Measurements from ENCODE around the gene ATIC.

ATIC gene

DNA sequence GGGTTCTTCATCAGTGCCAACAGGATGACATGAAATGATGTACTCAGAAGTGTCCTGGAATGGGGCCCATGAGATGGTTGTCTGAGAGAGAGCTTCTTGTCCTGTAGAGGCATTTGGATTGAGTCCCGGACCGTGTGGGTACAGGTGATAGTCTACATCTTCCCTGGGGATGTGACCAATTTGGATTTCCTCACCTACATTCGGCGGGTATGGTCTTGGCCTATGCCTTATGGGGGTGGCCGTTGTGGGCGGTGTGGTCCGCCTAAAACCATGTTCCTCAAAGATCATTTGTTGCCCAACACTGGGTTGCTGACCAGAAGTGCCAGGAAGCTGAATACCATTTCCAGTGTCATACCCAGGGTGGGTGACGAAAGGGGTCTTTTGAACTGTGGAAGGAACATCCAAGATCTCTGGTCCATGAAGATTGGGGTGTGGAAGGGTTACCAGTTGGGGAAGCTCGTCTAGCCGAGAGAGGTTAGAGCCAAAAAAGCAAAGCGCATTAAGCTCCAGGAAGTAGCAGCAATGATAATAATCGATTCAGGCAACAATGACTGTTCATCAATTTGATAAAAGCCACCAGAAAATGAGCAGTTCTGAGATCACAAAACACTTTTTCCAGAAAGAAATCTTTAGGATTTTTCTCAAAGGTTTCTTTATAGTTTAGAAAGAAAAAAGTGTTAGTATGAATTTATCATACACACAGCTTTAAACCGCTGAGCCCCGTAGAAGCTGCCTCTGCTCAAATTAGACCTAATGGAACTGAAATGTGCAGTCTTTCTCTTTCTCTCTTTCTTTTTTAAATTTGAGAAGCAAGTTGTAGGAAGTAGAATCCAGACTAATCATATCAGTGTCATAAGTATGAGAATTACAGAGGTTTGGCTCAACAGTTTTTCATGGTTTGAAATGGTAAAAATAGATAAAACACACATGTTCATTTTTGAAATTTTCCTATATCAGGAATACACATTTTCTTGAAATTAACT is 60.3 kb downstream of the ATIC start:
- no peak for DNase-seq (ENCODE audit: low read depth, low spot score)
- H3K27ac ChIP-seq: no peak overlapping the region

DNA sequence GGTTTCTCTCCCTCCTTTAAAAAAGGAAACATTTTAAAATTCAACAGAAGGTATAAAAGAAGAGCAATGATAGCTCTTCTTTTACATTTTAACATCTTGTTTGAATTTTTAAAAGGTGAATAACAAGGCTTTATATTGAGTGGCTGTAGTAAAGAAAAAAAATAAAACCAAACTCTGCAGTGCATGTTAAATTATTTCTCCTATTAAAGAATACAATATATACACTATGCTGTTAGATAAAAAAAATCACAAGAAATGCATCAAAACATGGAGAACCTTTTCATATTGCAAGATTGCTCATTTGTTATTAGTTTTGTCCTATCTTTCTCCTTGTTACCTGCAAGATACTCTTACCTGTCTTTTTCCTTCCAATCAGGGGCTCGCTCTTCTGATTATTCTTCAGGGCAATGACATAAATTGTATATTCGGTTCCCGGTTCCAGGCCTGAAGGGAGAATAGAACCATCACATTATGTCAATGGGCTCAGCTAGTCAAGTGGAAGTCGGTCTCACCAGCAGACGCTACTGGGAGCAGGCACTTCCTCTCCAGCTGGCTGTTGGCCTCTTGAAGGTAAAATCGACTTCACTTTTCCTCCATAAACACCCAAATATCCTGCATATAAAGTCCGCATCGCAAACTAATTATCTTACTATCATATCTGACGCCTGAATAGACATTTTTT is 61.2 kb downstream of the ATIC start:
- DNase-seq (ENCODE audit: low read depth, low spot score): no peak
- no peak overlapping the region for H3K27ac ChIP-seq

DNA sequence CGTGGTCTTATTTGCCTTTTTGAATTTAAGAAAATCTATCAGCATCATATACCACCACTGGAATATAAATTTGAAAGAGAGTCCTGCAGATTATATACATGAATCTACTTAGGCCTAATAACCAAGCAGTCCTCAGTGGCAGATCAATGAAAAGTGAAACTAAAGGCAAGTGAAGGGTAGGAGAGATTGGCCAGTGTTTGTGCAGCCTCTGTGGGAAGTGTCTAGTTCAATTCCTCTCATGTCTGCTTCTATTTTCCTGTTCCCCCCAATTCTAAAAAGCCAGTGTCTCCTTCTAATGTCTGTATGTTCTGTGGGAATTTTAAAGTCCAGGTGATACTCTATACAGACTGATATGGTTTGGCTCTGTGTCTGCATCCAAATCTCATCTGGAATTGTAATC is 62.1 kb downstream of the ATIC start:
- DNase-seq (ENCODE audit: low read depth, low spot score): no peak
- H3K27ac ChIP-seq: no peak overlapping the region

DNA sequence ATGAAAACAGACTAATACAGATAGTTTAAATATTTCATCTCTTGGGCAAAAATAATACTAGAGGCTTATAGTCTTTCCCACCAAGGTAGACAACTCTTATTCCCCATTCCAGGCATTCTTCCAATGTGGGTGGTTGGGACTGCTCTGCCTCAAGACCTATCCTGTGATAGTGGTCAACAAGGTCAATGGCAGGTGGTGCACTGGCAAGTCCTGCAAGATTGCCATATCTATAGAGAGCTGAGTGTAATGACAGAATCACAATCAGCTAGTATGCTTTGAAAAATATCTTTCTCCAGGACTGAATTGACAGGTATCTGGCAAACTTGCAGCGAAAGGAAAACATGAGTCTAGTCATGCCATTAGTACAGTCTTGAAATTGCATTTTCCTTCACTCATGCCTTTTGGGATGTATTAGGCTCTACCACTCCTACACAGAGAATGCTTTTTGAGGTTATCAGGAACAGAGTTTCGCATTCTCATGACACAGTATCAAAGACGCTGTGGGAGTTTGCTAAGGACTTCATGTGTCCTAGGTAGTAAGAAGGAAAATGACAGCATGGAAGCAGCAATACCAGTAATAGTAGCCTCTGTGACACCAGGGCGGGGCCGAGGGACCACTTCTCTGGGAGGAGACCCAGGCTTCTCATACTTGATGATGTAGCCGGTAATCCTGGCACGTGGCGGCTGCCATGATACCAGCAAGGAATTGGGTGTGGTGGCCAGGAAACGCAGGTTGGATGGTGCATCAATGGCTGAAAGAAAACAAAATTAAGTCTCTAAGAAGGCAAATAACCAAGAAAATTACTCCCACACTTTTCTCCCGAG is 63.0 kb downstream of the ATIC start:
- DNase-seq (ENCODE audit: low read depth, low spot score): no peak
- H3K27ac ChIP-seq: no peak overlapping the region

DNA sequence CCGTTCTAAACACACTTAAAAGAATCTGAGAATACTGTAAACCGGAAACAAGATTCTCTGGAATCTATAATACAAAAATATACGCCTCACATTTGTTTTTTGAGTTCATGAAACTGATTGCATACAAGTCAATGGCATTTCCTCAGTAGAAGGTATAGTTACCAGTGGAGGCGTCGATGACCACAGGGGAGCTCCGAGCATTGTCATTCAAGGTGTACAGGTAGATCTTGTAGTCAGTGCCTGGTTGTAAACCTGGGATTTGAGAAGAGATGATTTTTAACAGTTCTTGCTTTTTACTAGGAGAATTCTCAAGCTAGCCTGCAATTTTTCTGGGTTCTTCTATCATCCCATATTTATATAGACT is 63.6 kb downstream of the ATIC start:
- no peak for DNase-seq (ENCODE audit: low read depth, low spot score)
- no peak overlapping the region for H3K27ac ChIP-seq

DNA sequence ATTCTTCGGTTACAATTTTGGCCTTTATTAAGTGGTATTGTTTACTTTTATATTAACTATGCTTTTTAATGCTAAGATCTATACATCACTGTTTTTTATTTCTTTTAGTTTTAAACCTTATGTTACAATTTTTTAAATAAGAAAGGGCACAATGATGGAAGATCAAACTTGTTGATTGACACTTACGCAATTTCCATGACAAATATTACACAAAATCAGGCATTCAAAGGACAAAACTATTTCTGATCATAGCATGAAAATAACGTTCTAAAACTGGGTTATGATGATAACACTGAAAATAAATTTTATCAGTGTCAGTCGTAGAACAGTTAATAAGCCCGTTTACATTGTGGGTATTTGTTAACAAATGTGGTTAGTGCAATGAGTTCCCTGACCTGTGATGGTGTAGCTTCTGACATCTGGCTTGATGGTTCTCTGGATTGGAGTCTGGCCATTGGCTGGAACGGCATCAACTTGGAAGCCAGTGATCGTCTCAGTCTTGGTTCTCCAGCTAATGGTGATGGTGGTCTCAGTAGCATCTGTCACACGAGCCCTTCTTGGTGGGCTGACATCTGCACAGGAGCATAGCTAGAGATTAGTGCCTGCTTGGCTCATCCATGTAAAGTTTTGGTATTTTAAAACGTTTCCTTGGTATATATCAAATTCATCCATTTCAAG is 64.4 kb downstream of the ATIC start:
- no peak overlapping the region for H3K27ac ChIP-seq

DNA sequence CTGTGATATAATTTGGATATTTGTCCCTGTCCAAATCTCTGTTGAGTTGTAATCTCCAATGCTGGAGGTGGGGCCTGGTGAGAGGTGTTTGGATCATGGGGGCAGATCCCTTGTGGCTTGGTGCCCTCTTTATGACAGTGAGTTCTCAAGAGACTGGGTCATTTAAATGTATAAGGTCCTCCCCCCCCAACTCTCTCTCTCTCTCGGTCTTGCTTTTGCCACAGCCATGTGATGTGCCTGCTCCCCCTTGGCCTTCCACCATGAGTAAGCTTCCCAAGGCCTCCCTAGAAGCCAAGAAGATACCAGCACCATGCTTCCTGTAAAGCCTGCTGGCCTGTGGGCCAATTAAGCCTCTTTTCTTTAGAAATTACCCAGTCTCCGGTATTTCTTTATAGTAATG is 65.4 kb downstream of the ATIC start:
- DNase-seq (ENCODE audit: low read depth, low spot score): no peak
- no peak overlapping the region for H3K27ac ChIP-seq

More for the DNA sequence above, 64.4 kb downstream of the ATIC start:
- DNase-seq (ENCODE audit: low read depth, low spot score): no peak

DNA sequence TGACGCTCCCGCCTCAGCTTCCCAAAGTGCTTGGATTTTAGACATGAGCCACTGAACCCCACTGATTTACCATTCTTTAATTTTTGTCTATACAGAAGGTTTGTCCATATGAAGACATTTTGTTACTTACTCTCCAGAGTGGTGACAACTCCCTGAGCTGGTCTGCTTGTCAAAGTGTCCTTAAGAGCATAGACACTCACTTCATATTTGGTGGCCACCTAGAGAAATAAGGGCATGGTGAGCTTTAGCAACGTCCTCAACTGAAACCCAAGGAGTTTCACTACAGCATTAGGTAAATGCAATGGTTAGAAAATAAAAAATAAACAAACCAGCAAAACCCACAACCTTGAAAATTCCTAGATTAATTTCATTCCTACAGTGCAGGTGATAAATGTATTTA is 66.2 kb downstream of the ATIC start:
- no peak for DNase-seq (ENCODE audit: low read depth, low spot score)
- H3K27ac ChIP-seq: no peak overlapping the region

DNA sequence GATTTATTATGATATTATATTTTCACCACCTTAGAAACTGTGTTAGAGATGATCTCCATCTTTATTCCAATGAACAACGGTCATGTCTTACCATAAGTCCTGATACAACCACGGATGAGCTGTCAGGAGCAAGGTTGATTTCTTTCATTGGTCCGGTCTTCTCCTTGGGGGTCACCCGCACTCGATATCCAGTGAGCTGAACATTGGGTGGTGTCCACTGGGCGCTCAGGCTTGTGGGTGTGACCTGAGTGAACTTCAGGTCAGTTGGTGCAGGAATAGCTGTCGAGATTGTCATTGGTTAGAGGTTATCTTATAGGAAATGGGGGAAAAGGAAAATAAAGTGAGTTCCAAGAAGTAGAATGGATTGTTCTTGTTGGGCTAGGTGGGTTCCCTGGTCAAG is 67.2 kb downstream of the ATIC start:
- no peak overlapping the region for H3K27ac ChIP-seq
- no peak for DNase-seq (ENCODE audit: low read depth, low spot score)

DNA sequence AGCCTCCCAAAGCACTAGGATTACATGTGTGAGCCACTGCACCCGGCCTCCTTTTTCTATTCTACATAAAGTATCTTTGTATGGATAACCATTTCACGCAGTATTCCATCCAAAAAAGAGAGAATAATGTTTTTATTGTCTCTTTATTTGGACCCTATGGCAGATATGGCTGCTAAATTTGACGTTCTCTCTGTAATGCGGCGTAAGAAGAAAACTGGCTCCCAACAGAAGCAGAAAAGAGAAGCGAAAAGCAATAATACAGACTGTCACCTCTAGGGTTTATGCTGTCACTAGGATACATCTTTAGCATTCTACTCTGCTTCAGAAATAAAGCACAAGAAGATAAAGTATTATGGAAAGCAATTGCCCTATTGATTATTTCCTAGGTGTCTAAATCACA is 68.1 kb downstream of the ATIC start:
- H3K27ac ChIP-seq: no peak overlapping the region

DNA sequence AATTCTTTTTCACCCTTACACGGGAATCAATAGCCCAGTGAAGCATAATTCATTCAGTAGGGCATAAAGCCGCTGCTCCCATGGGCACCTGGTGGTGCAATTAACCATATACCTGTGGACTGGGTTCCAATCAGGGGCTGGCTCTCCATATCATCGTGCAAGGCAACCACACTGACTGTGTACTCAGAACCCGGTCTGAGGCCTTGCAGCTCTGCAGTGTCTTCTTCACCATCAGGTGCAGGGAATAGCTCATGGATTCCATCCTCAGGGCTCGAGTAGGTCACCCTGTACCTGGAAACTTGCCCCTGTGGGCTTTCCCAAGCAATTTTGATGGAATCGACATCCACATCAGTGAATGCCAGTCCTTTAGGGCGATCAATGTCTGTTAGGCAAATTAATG is 68.8 kb downstream of the ATIC start:
- no peak for DNase-seq (ENCODE audit: low read depth, low spot score)
- no peak overlapping the region for H3K27ac ChIP-seq

More for the DNA sequence above, 68.1 kb downstream of the ATIC start:
- DNase-seq (ENCODE audit: low read depth, low spot score): no peak

DNA sequence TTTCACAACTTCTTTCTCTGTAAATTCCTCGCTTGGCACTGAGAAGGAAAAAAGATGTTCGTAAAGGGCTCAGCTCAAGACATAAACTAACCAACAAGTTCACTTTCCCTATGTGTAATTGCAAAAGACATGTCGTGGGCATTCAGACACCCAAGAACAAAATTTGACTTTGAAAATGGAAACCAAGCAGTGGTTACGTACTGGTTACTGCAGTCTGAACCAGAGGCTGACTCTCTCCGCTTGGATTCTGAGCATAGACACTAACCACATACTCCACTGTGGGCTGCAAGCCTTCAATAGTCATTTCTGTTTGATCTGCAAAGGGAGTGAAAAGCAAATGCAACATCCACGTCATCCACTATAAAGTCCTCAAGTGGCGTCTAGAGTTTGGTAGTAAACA is 70.2 kb downstream of the ATIC start:
- no peak overlapping the region for H3K27ac ChIP-seq
- DNase-seq (ENCODE audit: low read depth, low spot score): no peak

DNA sequence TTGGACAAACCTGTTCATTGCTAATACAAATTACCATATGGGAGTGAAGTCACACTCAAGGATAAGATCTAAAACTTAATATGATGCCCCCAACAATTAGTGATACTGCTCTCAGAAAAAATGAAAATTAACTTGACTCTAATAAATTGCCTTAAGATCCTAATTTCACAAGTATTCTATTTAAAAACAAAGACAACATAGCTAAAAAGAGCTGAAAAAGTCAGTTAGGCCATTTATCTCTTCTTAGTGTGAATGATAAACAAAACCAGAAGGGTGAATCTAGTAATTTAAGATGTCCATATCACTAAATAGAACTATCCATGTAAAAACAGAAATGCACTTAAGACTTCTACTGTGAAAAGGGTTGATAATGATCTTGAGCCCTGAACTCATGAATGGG is 70.6 kb downstream of the ATIC start:
- no peak for DNase-seq (ENCODE audit: low read depth, low spot score)
- H3K27ac ChIP-seq: no peak overlapping the region

DNA sequence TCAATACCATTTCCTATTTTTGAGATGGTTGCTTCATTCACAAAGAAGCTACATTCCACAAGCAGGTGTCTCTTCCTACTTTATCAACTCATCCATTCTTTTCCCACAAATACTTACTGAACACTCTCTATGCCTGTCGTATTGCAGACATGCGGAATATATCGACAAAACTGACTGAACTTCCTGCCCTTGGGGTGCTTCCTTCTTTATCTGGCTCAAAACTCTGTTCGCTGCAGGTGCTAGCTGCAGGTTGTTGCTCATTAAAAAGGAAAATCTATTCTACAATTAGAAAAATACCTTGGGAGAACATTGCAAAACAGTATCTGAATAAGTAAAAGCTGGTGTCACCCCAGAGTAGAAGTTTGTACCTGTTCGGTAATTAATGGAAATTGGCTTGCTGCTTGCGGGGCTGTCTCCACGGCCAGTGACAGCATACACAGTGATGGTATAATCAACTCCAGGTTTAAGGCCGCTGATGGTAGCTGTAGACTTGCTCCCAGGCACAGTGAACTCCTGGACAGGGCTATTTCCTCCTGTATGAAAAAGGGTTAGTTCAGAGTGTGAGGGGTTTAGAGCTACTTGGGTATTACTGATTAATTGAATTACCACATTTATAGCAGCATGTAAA is 71.9 kb downstream of the ATIC start:
- DNase-seq (ENCODE audit: low read depth, low spot score): no peak
- no peak overlapping the region for H3K27ac ChIP-seq

DNA sequence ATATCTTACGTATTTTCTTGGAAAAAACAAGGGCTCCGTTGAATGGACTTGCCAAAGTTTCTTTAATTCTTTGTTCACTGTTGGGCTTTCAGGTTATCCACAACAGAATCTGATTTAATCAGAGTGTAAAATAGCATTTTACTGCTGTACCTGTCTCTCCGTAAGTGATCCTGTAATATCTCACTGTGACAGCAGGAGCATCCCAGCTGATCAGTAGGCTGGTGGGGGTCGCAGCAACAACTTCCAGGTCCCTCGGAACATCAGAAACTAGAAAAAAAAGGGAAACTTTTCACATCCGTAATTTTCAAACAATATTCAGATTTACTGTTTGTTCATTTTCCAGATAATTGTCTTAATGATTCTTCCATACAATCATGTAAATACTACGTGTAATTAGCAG is 72.9 kb downstream of the ATIC start:
- DNase-seq (ENCODE audit: low read depth, low spot score): no peak
- H3K27ac ChIP-seq: no peak overlapping the region

DNA sequence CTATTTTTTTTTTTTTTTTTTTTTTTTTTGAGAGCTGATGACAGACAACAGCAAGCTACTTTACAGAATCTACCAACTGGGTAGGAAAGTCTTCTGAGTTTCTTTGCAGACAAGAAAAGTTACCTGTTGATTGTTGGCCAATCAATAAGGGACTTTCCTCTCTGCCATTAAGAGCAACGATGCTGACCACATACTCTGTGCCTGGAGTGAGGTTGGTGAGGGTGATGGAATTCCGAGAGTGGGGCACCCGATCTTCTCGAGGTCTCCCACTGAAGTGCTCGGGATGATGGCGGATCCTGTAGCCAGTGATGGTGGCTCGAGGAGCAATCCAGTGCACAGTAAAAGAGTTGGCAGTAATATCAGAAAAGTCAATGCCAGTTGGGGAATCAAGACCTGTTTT is 74.7 kb downstream of the ATIC start:
- no peak overlapping the region for H3K27ac ChIP-seq
- DNase-seq (ENCODE audit: low read depth, low spot score): no peak

DNA sequence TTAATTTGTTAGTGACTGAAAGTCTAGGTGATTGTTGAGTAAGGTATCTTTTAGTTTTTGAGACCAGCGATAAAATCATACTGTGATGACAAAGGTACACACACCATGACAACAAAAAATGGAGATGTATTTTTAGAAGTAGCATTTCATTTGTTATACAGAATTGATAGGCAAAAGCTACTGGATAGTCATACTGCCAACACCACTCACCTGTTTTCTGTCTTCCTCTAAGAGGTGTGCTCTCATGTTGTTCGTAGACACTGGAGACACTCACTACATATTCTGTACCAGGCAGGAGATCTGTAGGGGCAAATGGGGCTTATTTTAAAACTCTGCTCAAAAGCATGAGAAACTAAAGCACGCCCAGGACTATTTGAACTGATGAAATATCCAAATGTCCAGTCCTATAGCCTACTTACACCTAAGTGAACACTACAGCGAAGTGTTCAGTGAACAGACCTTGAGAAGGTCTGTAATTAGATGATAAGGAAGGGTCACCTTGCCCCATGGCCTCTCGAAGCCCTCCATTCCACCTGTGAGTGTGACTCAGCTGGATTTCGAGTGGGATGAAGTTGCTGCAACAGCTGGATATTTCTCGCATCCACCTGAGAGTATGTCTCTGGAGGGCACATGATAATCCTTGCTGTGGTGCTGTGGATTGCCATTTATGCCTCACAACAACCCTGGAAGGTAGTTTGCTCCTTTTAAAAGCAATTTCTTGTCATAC is 76.3 kb downstream of the ATIC start:
- DNase-seq (ENCODE audit: low read depth, low spot score): no peak
- no peak overlapping the region for H3K27ac ChIP-seq

DNA sequence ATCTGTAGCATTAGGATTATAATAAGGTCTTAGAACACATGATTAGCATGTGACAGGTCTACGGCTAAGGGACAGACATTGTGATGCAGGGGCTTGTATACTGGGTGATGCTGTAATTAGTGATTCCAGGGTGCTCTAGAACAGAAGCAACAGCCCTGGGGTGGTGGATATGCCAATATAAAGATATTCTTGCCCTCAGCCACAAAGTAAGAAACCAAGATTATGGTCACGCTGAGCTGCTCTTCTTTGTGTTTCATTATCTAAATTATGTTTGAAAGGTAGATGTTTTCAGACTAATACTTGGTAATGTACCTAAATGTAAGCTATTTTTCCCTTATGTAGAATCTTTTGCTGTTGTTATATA is 78.7 kb downstream of the ATIC start:
- no peak for DNase-seq (ENCODE audit: low read depth, low spot score)
- H3K27ac ChIP-seq: no peak overlapping the region

DNA sequence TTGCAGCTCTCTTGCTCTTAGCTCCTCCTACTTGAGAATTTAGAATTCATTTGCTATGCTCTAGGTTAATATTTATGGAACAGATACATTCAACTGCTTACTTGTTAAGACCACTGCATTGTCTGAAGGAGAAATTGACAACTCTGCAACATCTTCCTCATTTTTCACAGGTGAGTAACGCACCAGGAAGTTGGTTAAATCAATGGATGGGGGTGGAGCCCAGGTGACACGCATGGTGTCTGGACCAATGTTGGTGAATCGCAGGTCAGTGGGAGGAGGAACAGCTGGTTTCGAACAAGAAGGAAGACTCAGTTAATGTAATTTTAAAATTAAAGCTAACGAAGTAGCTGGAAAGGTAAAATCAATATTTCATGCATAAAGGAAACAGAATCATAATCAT is 79.7 kb downstream of the ATIC start:
- H3K27ac ChIP-seq: no peak overlapping the region
- DNase-seq (ENCODE audit: low read depth, low spot score): no peak
